D721Med (cell line): Measurements from ENCODE around the gene YWHAH.

ENCODE experiments used
- DNase-seq: peaks from one replicate; pipeline ENCODE4 v3.0.0; 2011; ENCODE audit warnings: low spot score; ENCODE audit not compliant: insufficient read length
- FAIRE-seq: peaks from 2 replicates; lab custom pipeline; 2011; peaks lifted over from hg19 to GRCh38; lab: Jason Lieb, UNC
- CTCF ChIP-seq: IDR thresholded peaks from 2 replicates; pipeline ENCODE4 v1.5.1; 2012; ENCODE audit warnings: mild to moderate bottlenecking, control low read depth; ENCODE audit not compliant: insufficient read depth; ENCODE audit errors: missing control alignments

Gene YWHAH

GRCh38 chr22:31995046-31995445, 50.7 kb downstream of the YWHAH start:
- DNase-seq: no peak
- no peak for FAIRE-seq
- TF ChIP-seq CTCF: no peak

GRCh38 chr22:31995807-31996206, 51.5 kb downstream of the YWHAH start:
- FAIRE-seq (no peak), DNase-seq (no peak)
- no peak for TF ChIP-seq CTCF

GRCh38 chr22:31998784-31999385, 54.5 kb downstream of the YWHAH start:
- DNase-seq: no peak
- FAIRE-seq: no peak
- TF ChIP-seq CTCF: no peak

GRCh38 chr22:32000181-32000580, 55.8 kb downstream of the YWHAH start:
- no peak for TF ChIP-seq CTCF
- FAIRE-seq (no peak), DNase-seq (no peak)

- DNase-seq (no peak), FAIRE-seq (no peak)
- no peak for TF ChIP-seq CTCF
Observed at GRCh38 chr22:32005453-32005852, 61.1 kb downstream of the YWHAH start.
